ENCODE measurements around the gene SFMBT2. TPM values are rescaled to one million over a fixed set of nuclear protein-coding genes. Genes with fewer than 3 reads are reported as not detected.

SFMBT2 gene
- total RNA-seq, 2 experiments from 2014 or later: 23.8 to 27.6 TPM

DNA sequence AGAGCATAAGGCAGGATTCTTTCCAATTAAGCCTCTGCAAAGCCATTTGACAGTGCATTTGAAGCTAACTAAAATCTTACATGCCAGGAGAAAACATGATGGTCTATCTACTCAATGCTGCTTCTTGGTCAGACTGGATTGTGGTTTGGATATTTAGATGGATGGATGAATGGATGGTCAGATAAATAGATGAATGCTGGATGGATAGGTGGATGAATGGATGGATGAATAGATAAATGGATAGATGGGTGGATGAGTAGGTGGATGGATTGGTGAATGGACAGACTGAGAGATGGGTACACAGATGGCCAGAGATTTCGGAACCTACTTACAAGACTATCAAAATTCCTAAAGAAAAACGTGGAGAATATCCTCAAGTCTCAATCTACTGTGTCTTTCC, 127.6 kb downstream of the SFMBT2 start:
- Mint-ChIP-seq H3K4me1 (ENCODE audit: low read depth) (peaks cover 24% of the 10 kb centered on the region), H3K9me3 (no peaks in the 10 kb centered on the region), H3K4me3 (no peak overlapping the region), H3K27ac (no peak overlapping the region), H3K36me3 (ENCODE audit: low read depth) (peaks cover 18% of the 10 kb centered on the region), H3K27me3 (no peaks in the 10 kb centered on the region)
- no peak for ATAC-seq
- DNase-seq: no peak
- POLR2A ChIA-PET: no interaction called here
- intact Hi-C loops (cut with micrococcal nuclease): no loop called here
- CTCF ChIA-PET: no interaction called here
- TF ChIP-seq, protein P1, sequence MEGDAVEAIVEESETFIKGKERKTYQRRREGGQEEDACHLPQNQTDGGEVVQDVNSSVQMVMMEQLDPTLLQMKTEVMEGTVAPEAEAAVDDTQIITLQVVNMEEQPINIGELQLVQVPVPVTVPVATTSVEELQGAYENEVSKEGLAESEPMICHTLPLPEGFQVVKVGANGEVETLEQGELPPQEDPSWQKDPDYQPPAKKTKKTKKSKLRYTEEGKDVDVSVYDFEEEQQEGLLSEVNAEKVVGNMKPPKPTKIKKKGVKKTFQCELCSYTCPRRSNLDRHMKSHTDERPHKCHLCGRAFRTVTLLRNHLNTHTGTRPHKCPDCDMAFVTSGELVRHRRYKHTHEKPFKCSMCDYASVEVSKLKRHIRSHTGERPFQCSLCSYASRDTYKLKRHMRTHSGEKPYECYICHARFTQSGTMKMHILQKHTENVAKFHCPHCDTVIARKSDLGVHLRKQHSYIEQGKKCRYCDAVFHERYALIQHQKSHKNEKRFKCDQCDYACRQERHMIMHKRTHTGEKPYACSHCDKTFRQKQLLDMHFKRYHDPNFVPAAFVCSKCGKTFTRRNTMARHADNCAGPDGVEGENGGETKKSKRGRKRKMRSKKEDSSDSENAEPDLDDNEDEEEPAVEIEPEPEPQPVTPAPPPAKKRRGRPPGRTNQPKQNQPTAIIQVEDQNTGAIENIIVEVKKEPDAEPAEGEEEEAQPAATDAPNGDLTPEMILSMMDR (IDR thresholded peaks at IDR 0.05): no peak

DNA sequence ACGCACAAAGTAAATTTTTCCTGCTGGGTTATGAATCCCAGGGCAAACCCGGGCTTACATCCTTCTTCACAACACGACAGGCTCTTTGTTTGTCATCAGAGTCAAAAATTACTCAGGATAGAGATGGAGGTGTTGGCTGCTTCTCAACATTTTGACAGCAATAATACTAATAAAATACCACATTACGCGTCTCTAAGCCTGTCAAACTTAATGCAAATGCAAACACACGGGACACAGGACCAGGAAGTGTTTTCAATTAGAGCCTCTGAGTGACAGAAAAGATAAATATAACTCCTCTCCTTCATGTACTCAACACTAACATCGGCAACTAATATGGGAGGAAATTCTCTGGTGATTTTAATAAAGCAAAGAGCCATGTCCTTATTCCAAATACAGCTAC, 128.4 kb downstream of the SFMBT2 start:
- CTCF ChIA-PET: interaction anchor here (1.0 kb wide), 1 partner anchor 243 kb away, joined by 3 read pairs; no protein-coding TSS in a partner anchor
- TF ChIP-seq, protein P1 (IDR thresholded peaks at IDR 0.05): no peak
- DNase-seq (no peak), ATAC-seq (no peak)
- Mint-ChIP-seq H3K4me3 (no peak overlapping the region), H3K4me1 (ENCODE audit: low read depth) (peaks cover 26% of the 10 kb centered on the region), H3K9me3 (no peaks in the 10 kb centered on the region), H3K27ac (no peak overlapping the region), H3K27me3 (no peaks in the 10 kb centered on the region), H3K36me3 (ENCODE audit: low read depth) (peaks cover 21% of the 10 kb centered on the region)
- POLR2A ChIA-PET: no interaction called here
- intact Hi-C loops (cut with micrococcal nuclease): no loop called here

DNA sequence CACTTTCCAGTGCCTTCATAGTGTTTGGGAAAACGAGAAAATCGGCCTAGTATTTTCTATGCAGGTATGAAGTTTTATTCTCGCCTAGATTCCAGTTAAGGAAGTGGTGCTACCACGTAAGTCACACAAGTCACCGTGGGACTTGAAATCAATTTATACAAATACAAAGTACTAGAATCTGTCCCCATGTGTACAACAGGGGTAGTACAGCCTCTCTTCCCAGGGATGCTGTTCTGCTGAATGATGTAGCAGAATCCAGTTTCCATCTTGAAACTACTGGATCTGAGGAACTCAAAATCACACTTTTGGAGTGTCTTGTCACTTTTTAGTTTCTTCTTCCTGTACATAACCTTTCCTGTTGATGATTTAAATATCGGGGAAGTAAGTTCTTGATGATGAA, 129.4 kb downstream of the SFMBT2 start:
- H3K9me3 Mint-ChIP-seq: no peaks in the 10 kb centered on the region
- no peak overlapping the region for H3K4me3 Mint-ChIP-seq
- ChIA-PET POLR2A (no interaction called here), CTCF (no interaction called here)
- no peaks in the 10 kb centered on the region for H3K27me3 Mint-ChIP-seq
- intact Hi-C loops (cut with micrococcal nuclease): no loop called here
- TF ChIP-seq, protein P1 (IDR thresholded peaks at IDR 0.05): no peak
- DNase-seq (no peak), ATAC-seq (no peak)
- H3K27ac Mint-ChIP-seq: peak overlapping the region; percentile 6
- H3K36me3 Mint-ChIP-seq (ENCODE audit: low read depth): peaks cover 28% of the 10 kb centered on the region
- H3K4me1 Mint-ChIP-seq (ENCODE audit: low read depth): peaks cover 30% of the 10 kb centered on the region

DNA sequence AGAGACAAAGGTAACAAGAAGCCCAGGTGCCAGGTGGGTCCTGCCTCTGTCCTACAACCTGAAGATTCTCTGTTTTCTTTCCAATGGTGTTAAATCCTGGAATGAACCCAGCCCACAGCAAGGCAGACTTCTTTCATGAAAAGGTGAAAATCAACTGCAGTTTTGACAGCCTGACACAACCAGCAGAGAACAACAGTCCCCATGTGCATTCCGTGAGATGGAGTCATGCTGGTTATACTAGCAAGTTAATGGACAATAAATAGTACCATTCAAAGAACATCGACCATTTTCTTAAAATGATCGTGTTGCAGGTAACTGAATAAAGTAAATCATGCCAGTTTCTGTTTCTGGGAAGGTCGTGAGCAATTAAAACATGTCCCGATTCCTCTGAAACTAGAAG, 131.5 kb downstream of the SFMBT2 start:
- H3K27me3 Mint-ChIP-seq: no peaks in the 10 kb centered on the region
- H3K4me3 Mint-ChIP-seq: no peak overlapping the region
- POLR2A ChIA-PET: no interaction called here
- peaks cover 35% of the 10 kb centered on the region for H3K4me1 Mint-ChIP-seq (ENCODE audit: low read depth)
- H3K36me3 Mint-ChIP-seq (ENCODE audit: low read depth): peaks cover 37% of the 10 kb centered on the region
- no peak for DNase-seq
- H3K9me3 Mint-ChIP-seq: no peaks in the 10 kb centered on the region
- intact Hi-C loops (cut with micrococcal nuclease): no loop called here
- ATAC-seq: no peak
- CTCF ChIA-PET: no interaction called here
- H3K27ac Mint-ChIP-seq: no peak overlapping the region
- TF ChIP-seq, protein P1 (IDR thresholded peaks at IDR 0.05): no peak

DNA sequence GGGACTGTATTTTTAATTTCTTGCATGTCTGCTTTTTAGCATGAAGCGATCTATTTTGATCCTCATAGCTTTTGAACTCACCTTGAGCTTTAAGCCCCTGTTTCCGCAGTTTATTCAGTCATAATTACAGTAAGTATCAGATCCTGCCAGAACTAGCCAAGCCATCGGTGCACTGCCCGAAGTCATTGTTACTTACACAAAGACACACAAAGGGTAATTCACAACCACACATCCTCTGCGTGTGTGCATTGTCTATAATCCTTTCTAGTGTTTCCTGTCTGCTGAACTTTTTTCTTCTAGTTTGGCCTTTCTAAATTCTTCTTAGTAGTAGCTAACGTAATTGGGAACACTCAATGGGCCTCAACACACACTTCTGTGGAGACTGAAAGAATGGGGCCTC, 133.0 kb downstream of the SFMBT2 start:
- Mint-ChIP-seq H3K36me3 (ENCODE audit: low read depth) (peaks cover 39% of the 10 kb centered on the region), H3K27ac (no peak overlapping the region), H3K4me3 (no peak overlapping the region), H3K4me1 (ENCODE audit: low read depth) (peaks cover 49% of the 10 kb centered on the region), H3K9me3 (no peaks in the 10 kb centered on the region), H3K27me3 (no peaks in the 10 kb centered on the region)
- TF ChIP-seq, protein P1 (IDR thresholded peaks at IDR 0.05): no peak
- no peak for ATAC-seq
- CTCF ChIA-PET: interaction anchor here (1.0 to 1.4 kb wide), 2 partner anchors 11 to 59 kb away, joined by 3 read pairs; no protein-coding TSS in a partner anchor
- intact Hi-C loops (cut with micrococcal nuclease): no loop called here
- POLR2A ChIA-PET: interaction anchor here (0.6 to 1.2 kb wide), 2 partner anchors 8 to 133 kb away, joined by 3 read pairs; partner anchors contain the start of gene SFMBT2
- no peak for DNase-seq
